Kidney (tissue), 14 donors: ENCODE data around the gene AP5M1. TPM values are rescaled to one million over a fixed set of nuclear protein-coding genes. Genes with fewer than 3 reads are reported as not detected.
"Not testable (repeated sequence)": the region's sequence is repeated elsewhere in the genome, so short reads cannot be mapped to it uniquely, and the experiment has no call there.

Experiments used
- DNase-seq, 5 donors: peaks; one replicate each; pipeline ENCODE4 v3.0.0-alpha.2; 2013 to 2020
- FAIRE-seq: peaks from 2 replicates; lab custom pipeline; 2012; peaks lifted over from hg19 to GRCh38; lab: Jason Lieb, UNC
- H3K27ac ChIP-seq, 2 donors: one replicate each; pipeline ENCODE4 v1.7.0; 2013; ENCODE audit warnings: low read depth in 2 of 2, low read length in 2 of 2, inconsistent platforms in 1 of 2
- H3K27me3 ChIP-seq: one replicate; pipeline ENCODE4 v1.7.1; 2013; ENCODE audit warnings: low read length, inconsistent platforms; ENCODE audit not compliant: control insufficient read depth, insufficient read depth
- H3K36me3 ChIP-seq, 3 donors: one replicate each; pipeline versions ENCODE4 v1.7.0 to v1.7.1; 2013; ENCODE audit warnings: low read length in 3 of 3, control low read depth in 1 of 3, inconsistent platforms in 1 of 3; ENCODE audit not compliant: insufficient read depth in 3 of 3, control insufficient read depth in 2 of 3
- H3K4me1 ChIP-seq, 3 donors: one replicate each; pipeline versions ENCODE4 v1.7.0 to v1.7.1; 2013; ENCODE audit warnings: low read length in 3 of 3, inconsistent platforms in 1 of 3, low read depth in 1 of 3; ENCODE audit not compliant: control insufficient read depth in 2 of 3, insufficient read depth in 2 of 3
- H3K4me3 ChIP-seq, 3 donors: one replicate each; pipeline versions ENCODE4 v1.7.0 to v1.8.1; 2013; ENCODE audit warnings: low read length in 3 of 3, control low read depth in 1 of 3, inconsistent platforms in 1 of 3
- H3K9ac ChIP-seq, 3 donors: one replicate each; pipeline versions ENCODE4 v1.7.0 to v1.7.1; 2013; ENCODE audit warnings: low read length in 3 of 3, control low read depth in 1 of 3, inconsistent platforms in 1 of 3
- H3K9me3 ChIP-seq, 3 donors: one replicate each; pipeline versions ENCODE4 v1.7.0 to v1.7.1; 2013; ENCODE audit warnings: low read length in 3 of 3, control low read depth in 1 of 3, inconsistent platforms in 1 of 3; ENCODE audit not compliant: control insufficient read depth in 2 of 3, insufficient read depth in 1 of 3
- CTCF ChIP-seq: IDR thresholded peaks from 3 replicates; pipeline ENCODE4 v1.5.1; 2012; ENCODE audit warnings: mild to moderate bottlenecking, moderate library complexity, borderline replicate concordance; ENCODE audit not compliant: insufficient read depth; ENCODE audit errors: extremely low read depth
- intact Hi-C: fragments of 100-400 bp; cut with DNase I; formaldehyde crosslinking; loops from one replicate; pipeline ENCODE4 v1.11.1; 2022
- polyA plus RNA-seq: library from polyadenylated mRNA; stranded (reverse); fragments of 350-450 nt; fragmentation: Illumina TruSeq; extraction: RNeasy Lipid Tissue Mini Kit (QIAGEN cat#74804); gene quantifications from one replicate; pipeline ENCODE4 v1.2.3, GENCODE V29; 2014; ENCODE audit warnings: low read depth, low replicate concordance; ENCODE audit not compliant: insufficient read depth
- total RNA-seq: library from RNA; stranded (reverse); fragmentation: NEBNext Ultra II Directional; extraction: Animal tissue kit (Norgen Biotek cat#: 25700); gene quantifications from one replicate; pipeline ENCODE4 v1.2.1, GENCODE V29; 2021
- donor health status: control.
- donor health status: control.
- donor health status: control.
- donor health status: control.
- donor health status: control.
- donor health status: DM: yes; HTN: yes; CAD: no.
- donor health status: Normal renal cell carcinoma (clear cell type).

The AP5M1 gene
- total and polyA plus RNA-seq, 2 donors from 2014 or later = 18.3 to 49.4 TPM

GRCh38 chr14:57227083-57227482 lies 41.7 kb upstream of the AP5M1 start:
- Histone ChIP-seq H3K36me3 (peaks cover 4 to 12% (median 5%) of the 10 kb centered on the region in 3 donors), H3K4me3 (no peak overlapping the region), H3K27me3 (no peaks in the 10 kb centered on the region), H3K4me1 (no peaks in the 10 kb centered on the region), H3K9me3 (no peaks in the 10 kb centered on the region), H3K27ac (no peak overlapping the region), H3K9ac (no peak overlapping the region)
- no peak for TF ChIP-seq CTCF
- no peak for FAIRE-seq
- intact Hi-C loops = no loop called here
- DNase-seq = no peak

- H3K36me3 ChIP-seq, H3K9ac ChIP-seq, H3K27me3 ChIP-seq, FAIRE-seq, H3K4me1 ChIP-seq, H3K27ac ChIP-seq, intact Hi-C loops, H3K4me3 ChIP-seq, H3K9me3 ChIP-seq, DNase-seq: not testable (repeated sequence)
These were observed 40.5 kb upstream of the AP5M1 start for GRCh38 chr14:57228320-57228719.

- Histone ChIP-seq H3K36me3 (peaks cover 2 to 9% (median 7%) of the 10 kb centered on the region in 3 donors), H3K27ac (no peak overlapping the region)
- FAIRE-seq = no peak
These were observed 36.8 kb upstream of the AP5M1 start for GRCh38 chr14:57232006-57232405.

GRCh38 chr14:57240115-57240514 lies 28.7 kb upstream of the AP5M1 start:
- intact Hi-C loops, DNase-seq, H3K4me1 ChIP-seq, H3K9me3 ChIP-seq, H3K4me3 ChIP-seq, H3K27me3 ChIP-seq, H3K9ac ChIP-seq, H3K27ac ChIP-seq, H3K36me3 ChIP-seq, FAIRE-seq: not testable (repeated sequence)

More at GRCh38 chr14:57232006-57232405, 36.8 kb upstream of the AP5M1 start:
- TF ChIP-seq CTCF = no peak
- no peak for DNase-seq
- Histone ChIP-seq H3K27me3 (no peaks in the 10 kb centered on the region), H3K9me3 (no peaks in the 10 kb centered on the region), H3K9ac (no peak overlapping the region), H3K4me3 (no peak overlapping the region), H3K4me1 (no peaks in the 10 kb centered on the region)
- intact Hi-C loops = no loop called here
